B cell (primary cell): ENCODE measurements around the gene TSPAN16. TPM values are rescaled to one million over a fixed set of nuclear protein-coding genes. Genes with fewer than 3 reads are reported as not detected.
A peak's percentile ranks its signal among the peaks of the same experiment; 100 is the strongest.

Experiments used
- ATAC-seq: fragments of 200-7000 bp; cut with Tn5 transposase; one replicate; pipeline ENCODE4 v1.10.0; 2021; ENCODE audit warnings: low read depth, mild to moderate bottlenecking, moderate number of reproducible peaks, moderate library complexity
- CTCF ChIA-PET: fragments of 350-600 bp; sonication (Branson Sonifier 250); formaldehyde crosslinking; loops from one replicate; lab custom pipeline; 2021; ENCODE audit warnings: antibody characterized with exemption, inconsistent platforms; lab: Charles Lee
- POLR2A ChIA-PET: fragments of 350-600 bp; sonication (Branson Sonifier 250); formaldehyde crosslinking; loops from one replicate; lab custom pipeline; 2021; ENCODE audit warnings: antibody characterized with exemption; lab: Charles Lee
- DNase-seq: peaks from one replicate; pipeline ENCODE4 v3.0.0; 2013
- H2AFZ ChIP-seq: 2 replicates; pipeline ENCODE4 v1.6.1; 2012; ENCODE audit warnings: mild to moderate bottlenecking, low read depth, low read length; ENCODE audit not compliant: insufficient read depth, poor library complexity, severe bottlenecking
- H3K27ac ChIP-seq, 2 donors: 1 replicate in 1 of 2; 2 replicates in 1 of 2; pipeline ENCODE4 v1.5.1; 2012 to 2013; ENCODE audit warnings: low read length in 2 of 2, mild to moderate bottlenecking in 2 of 2, moderate library complexity in 1 of 2
- H3K27me3 ChIP-seq, 4 experiments: fragments of 200-600 bp in 1 of 4; sonication (generic) in 1 of 4; replicated peaks in 1 of 4; 1 replicate in 2 of 4; 2 replicates in 2 of 4; pipeline versions ENCODE4 v1.6.1 to v1.7.0; 2013 to 2016; ENCODE audit warnings: low read length in 3 of 4, mild to moderate bottlenecking in 2 of 4, mixed read lengths in 1 of 4, moderate library complexity in 1 of 4; ENCODE audit not compliant: insufficient read depth in 4 of 4, control insufficient read depth in 3 of 4; ENCODE audit errors: control extremely low read depth in 1 of 4
- H3K36me3 ChIP-seq, 2 experiments: replicated peaks in 1 of 2; 1 replicate in 1 of 2; 2 replicates in 1 of 2; pipeline versions ENCODE4 v1.6.1 to v1.7.1; 2013; ENCODE audit warnings: low read length in 1 of 2; ENCODE audit not compliant: insufficient read depth in 2 of 2, control insufficient read depth in 1 of 2; ENCODE audit errors: control extremely low read depth in 1 of 2, extremely low read depth in 1 of 2
- H3K4me1 ChIP-seq, 2 donors: fragments of 200-600 bp in 1 of 2; sonication (generic) in 1 of 2; 1 replicate in 1 of 2; 2 replicates in 1 of 2; pipeline versions ENCODE4 v1.5.1 to v1.6.1; 2013 to 2017; ENCODE audit warnings: low read length in 2 of 2; ENCODE audit not compliant: control insufficient read depth in 2 of 2, insufficient read depth in 2 of 2
- H3K4me2 ChIP-seq: replicated peaks from 2 replicates; pipeline ENCODE3; 2012; ENCODE audit warnings: mild to moderate bottlenecking, low read depth, low read length; ENCODE audit not compliant: poor library complexity, severe bottlenecking
- H3K4me3 ChIP-seq, 5 experiments: fragments of 200-600 bp in 1 of 5; sonication (generic) in 1 of 5; 1 replicate in 3 of 5; 2 replicates in 2 of 5; pipeline versions ENCODE4 v1.5.1 to v1.7.0; 2011 to 2016; ENCODE audit warnings: low read length in 4 of 5, mild to moderate bottlenecking in 4 of 5, low read depth in 2 of 5, control low read depth in 1 of 5, moderate library complexity in 1 of 5; ENCODE audit not compliant: insufficient read depth in 1 of 5; ENCODE audit errors: control extremely low read depth in 1 of 5, extremely low read depth in 1 of 5
- H3K79me2 ChIP-seq: fragments of 200-600 bp; sonication (generic); one replicate; pipeline ENCODE4 v1.6.0; 2016; ENCODE audit warnings: low read length; ENCODE audit not compliant: control insufficient read depth, insufficient read depth
- H3K9ac ChIP-seq: fragments of 200-600 bp; sonication (generic); 2 replicates; pipeline ENCODE4 v1.6.1; 2017; ENCODE audit warnings: mild to moderate bottlenecking, low read length, moderate library complexity
- H3K9me3 ChIP-seq, 3 donors: one replicate each; pipeline versions ENCODE4 v1.6.1 to v1.7.1; 2013; ENCODE audit warnings: low read length in 2 of 3; ENCODE audit not compliant: control insufficient read depth in 2 of 3, insufficient read depth in 1 of 3; ENCODE audit errors: control extremely low read depth in 1 of 3
- H4K20me1 ChIP-seq: 2 replicates; pipeline ENCODE4 v1.6.0; 2012; ENCODE audit warnings: mild to moderate bottlenecking, low read length; ENCODE audit not compliant: insufficient read depth, control insufficient read depth, poor library complexity, severe bottlenecking
- H3K27ac Mint-ChIP-seq: one replicate; pipeline ENCODE4 v1.8.0; 2021; ENCODE audit warnings: mixed read lengths
- H3K27me3 Mint-ChIP-seq: one replicate; pipeline ENCODE4 v1.8.0; 2021; ENCODE audit warnings: mixed read lengths
- H3K4me1 Mint-ChIP-seq: one replicate; pipeline ENCODE4 v1.8.0; 2021; ENCODE audit warnings: mixed read lengths
- H3K4me3 Mint-ChIP-seq: one replicate; pipeline ENCODE4 v1.8.0; 2021; ENCODE audit warnings: mixed read lengths
- H3K9me3 Mint-ChIP-seq: one replicate; pipeline ENCODE4 v1.8.0; 2022; ENCODE audit warnings: mixed read lengths; ENCODE audit not compliant: insufficient read depth
- CTCF ChIP-seq: fragments of 200-600 bp; IDR thresholded peaks from one replicate; pipeline ENCODE4 v1.8.0; 2022; ENCODE audit warnings: antibody characterized with exemption, mild to moderate bottlenecking
- EZH2 ChIP-seq: IDR thresholded peaks from 2 replicates; pipeline ENCODE4 v1.6.1; 2012; ENCODE audit warnings: borderline replicate concordance, low read depth, mild to moderate bottlenecking, moderate library complexity, low read length; ENCODE audit not compliant: insufficient read depth, poor library complexity, severe bottlenecking
- WGBS: methylation state at CpG from one replicate; pipeline ENCODE4 v1.1.5; 2013; ENCODE audit warnings: missing lambda C conversion rate; ENCODE audit not compliant: insufficient coverage; 5-methylcytosine and 5-hydroxymethylcytosine counted together
- intact Hi-C: fragments of 100-400 bp; cut with micrococcal nuclease; formaldehyde crosslinking; loops from one replicate; pipeline ENCODE4 v1.10.0; 2022
- polyA plus RNA-seq: library from polyadenylated mRNA; depleted of rRNA; stranded (reverse); fragments of >200 nt; gene quantifications from 2 replicates; pipeline ENCODE4 v1.2.3, GENCODE V29; 2012
- total RNA-seq, 2 donors: library from RNA; stranded (reverse); fragments of 120-200 nt in 1 of 2; gene quantifications; 1 replicate in 1 of 2; 2 replicates in 1 of 2; pipeline versions ENCODE4 v1.2.3 to v1.2.4, GENCODE V29; 2013 to 2022

Gene TSPAN16
- total and polyA plus RNA-seq, 2 donors (not counting 1 experiment from before 2014, with no cell fraction given): not detected

DNA sequence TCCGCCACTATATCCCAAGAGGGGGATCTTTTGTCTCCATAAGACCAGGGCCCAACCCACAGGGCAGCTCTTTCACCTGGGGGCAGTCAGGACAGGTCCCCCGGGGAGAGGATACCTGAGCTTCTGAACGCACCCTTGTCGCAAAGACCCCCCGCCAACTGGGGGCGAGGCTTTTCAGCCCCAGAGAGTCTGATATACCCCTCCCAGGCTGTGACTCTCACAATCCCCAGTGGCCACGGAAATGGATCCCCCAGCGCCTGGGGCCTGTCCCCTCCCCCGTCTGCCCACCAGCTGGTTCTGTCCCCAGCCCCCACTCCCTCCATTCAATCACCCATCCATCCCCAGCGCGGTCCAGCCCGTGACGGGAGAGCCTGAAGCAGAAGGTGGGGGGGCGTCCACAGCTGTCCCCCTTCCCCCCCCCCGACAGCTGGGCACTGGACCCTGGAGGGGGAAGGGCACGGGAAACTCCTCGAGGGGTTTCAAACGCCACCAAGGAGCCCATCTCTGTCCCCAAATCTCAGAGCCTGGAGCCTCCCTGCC lies 34.5 kb upstream of the TSPAN16 start:
- intact Hi-C loops: no loop called here
- TF ChIP-seq EZH2 (no peak), CTCF (no peak)

More for the DNA sequence above, 34.5 kb upstream of the TSPAN16 start:
- no peaks in the 10 kb centered on the region for H3K9me3 Mint-ChIP-seq
- H3K9ac ChIP-seq: peak overlapping the region; percentile 71
- H3K4me3 ChIP-seq: peak overlapping the region; percentile 7 to 80 (median 59)
- peaks cover 7 to 13% of the 10 kb centered on the region in 2 donors for H3K4me1 ChIP-seq
- ATAC-seq (no peak), DNase-seq (no peak)
- no peaks in the 10 kb centered on the region for H3K79me2 ChIP-seq
- POLR2A ChIA-PET: interaction anchor here (0.7 kb wide), 1 partner anchor 20 kb away, joined by 3 read pairs; no protein-coding TSS in a partner anchor
- H3K27ac ChIP-seq: no peak overlapping the region
- H2AFZ ChIP-seq: peak overlapping the region; percentile 79
- H3K27ac Mint-ChIP-seq: no peak overlapping the region
- peak overlapping the region; percentile 95 for H3K4me2 ChIP-seq
- H3K27me3 ChIP-seq: peaks cover 0 to 14% (median 2%) of the 10 kb centered on the region in 4 experiments
- 47% methylated on average over 13 of the region's 18 CpGs for WGBS
- H3K27me3 Mint-ChIP-seq: peaks cover 6% of the 10 kb centered on the region
- H4K20me1 ChIP-seq: no peaks in the 10 kb centered on the region
- no peaks in the 10 kb centered on the region for H3K36me3 ChIP-seq
- CTCF ChIA-PET: no interaction called here
- H3K4me1 Mint-ChIP-seq: peaks cover 3% of the 10 kb centered on the region
- peak overlapping the region; percentile 76 for H3K4me3 Mint-ChIP-seq
- peaks cover 0 to 5% (median 0%) of the 10 kb centered on the region in 3 donors for H3K9me3 ChIP-seq
